ENCODE results near the gene FAM174A. TPM values are rescaled to one million over a fixed set of nuclear protein-coding genes. Genes with fewer than 3 reads are reported as not detected.
A peak's percentile ranks its signal among the peaks of the same experiment; 100 is the strongest.

The FAM174A gene
- total RNA-seq, 1 donor from 2014 or later = 35.3 TPM

DNA sequence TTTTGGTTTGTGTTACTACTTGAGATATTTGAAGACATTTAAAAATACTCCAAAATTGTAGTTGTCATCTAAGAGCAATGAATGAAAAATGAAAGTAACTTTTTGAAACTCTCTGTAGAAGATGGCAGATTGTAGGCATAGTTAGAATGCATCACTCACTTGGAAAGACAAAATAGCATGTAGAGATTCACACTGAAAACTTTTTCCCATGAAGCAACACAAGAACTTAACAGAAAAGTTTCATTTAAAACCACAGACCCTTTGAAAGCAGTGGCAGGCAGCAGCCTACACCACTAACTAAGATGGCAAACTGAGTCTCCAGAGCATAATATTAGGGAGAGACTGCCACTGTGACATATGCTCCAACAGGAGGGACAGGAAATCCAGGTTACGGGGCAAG, 18.9 kb upstream of the FAM174A start:
- DNase-seq (ENCODE audit: low read depth) (no peak), FAIRE-seq (no peak)
- Histone ChIP-seq H3K27me3 (ENCODE audit: control insufficient read depth, insufficient read depth, low read length) (no peaks in the 10 kb centered on the region), H3K4me3 (ENCODE audit: low read depth, low read length) (no peak overlapping the region), H3K36me3 (ENCODE audit: control insufficient read depth, insufficient read depth, low read length) (no peaks in the 10 kb centered on the region)
- TF ChIP-seq, protein P1, sequence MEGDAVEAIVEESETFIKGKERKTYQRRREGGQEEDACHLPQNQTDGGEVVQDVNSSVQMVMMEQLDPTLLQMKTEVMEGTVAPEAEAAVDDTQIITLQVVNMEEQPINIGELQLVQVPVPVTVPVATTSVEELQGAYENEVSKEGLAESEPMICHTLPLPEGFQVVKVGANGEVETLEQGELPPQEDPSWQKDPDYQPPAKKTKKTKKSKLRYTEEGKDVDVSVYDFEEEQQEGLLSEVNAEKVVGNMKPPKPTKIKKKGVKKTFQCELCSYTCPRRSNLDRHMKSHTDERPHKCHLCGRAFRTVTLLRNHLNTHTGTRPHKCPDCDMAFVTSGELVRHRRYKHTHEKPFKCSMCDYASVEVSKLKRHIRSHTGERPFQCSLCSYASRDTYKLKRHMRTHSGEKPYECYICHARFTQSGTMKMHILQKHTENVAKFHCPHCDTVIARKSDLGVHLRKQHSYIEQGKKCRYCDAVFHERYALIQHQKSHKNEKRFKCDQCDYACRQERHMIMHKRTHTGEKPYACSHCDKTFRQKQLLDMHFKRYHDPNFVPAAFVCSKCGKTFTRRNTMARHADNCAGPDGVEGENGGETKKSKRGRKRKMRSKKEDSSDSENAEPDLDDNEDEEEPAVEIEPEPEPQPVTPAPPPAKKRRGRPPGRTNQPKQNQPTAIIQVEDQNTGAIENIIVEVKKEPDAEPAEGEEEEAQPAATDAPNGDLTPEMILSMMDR (IDR thresholded peaks at IDR 0.05; ENCODE audit: insufficient read depth, low read length, severe bottlenecking) = no peak

DNA sequence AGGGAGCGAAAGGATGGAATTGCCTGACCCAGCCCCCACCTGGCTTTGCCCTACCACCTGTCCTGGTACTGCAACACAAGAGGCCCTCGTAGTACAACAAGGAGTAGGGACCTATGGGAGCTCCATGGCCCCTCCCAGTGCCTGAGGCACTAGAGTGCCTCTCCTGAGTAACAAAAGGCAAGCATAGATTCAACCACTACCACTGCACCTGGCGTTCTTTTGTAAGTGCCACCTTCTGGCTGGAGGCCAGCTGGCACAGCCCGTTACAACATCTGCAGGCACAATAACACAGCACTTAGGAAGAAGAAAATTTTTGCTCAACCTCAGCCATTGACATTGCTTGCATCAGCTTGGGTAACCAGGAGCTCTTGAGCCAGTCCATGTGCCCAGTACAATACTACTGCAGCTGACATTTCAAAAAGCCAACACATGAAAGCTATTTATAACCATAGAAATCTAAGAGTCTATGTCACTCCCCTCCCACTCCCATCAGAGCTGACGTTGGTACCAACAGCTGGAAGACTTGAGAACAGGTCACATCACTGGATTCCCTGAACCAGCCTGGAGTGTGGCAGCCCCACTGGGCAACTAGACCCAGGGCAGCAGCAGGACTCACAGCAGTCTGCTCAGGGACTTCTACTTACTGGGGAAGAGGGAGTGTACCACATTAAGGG, 17.7 kb upstream of the FAM174A start:
- Histone ChIP-seq H3K27me3 (ENCODE audit: control insufficient read depth, insufficient read depth, low read length) (no peaks in the 10 kb centered on the region), H3K36me3 (ENCODE audit: control insufficient read depth, insufficient read depth, low read length) (no peaks in the 10 kb centered on the region), H3K4me3 (ENCODE audit: low read depth, low read length) (no peak overlapping the region)
- TF ChIP-seq, protein P1 (IDR thresholded peaks at IDR 0.05; ENCODE audit: insufficient read depth, low read length, severe bottlenecking) = peak; percentile 43
- DNase-seq (ENCODE audit: low read depth) (peak; percentile 79), FAIRE-seq (no peak)

DNA sequence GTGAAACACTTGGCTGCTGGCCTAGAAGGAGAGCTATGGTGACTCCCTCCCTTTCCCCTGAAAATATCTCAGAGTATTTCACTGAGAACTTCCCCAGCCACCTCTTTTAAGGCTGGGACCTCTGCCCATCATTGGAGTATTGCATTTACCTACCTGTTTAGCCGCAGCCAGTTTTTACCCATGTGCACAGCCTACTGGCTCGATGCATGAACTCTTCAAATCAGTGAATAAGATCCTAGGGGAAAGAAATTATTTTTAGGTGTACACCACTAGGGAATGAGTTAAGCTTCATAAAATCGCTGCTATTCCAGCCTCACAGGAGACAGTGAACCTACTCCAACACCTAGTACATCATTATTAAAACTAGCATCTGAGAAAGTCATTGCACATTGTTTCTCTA, 16.8 kb upstream of the FAM174A start:
- H3K27me3 ChIP-seq (ENCODE audit: control insufficient read depth, insufficient read depth, low read length) = no peaks in the 10 kb centered on the region
- DNase-seq (ENCODE audit: low read depth) (no peak), FAIRE-seq (no peak)
- no peaks in the 10 kb centered on the region for H3K36me3 ChIP-seq (ENCODE audit: control insufficient read depth, insufficient read depth, low read length)
- TF ChIP-seq, protein P1 (IDR thresholded peaks at IDR 0.05; ENCODE audit: insufficient read depth, low read length, severe bottlenecking) = no peak
- no peak overlapping the region for H3K4me3 ChIP-seq (ENCODE audit: low read depth, low read length)

DNA sequence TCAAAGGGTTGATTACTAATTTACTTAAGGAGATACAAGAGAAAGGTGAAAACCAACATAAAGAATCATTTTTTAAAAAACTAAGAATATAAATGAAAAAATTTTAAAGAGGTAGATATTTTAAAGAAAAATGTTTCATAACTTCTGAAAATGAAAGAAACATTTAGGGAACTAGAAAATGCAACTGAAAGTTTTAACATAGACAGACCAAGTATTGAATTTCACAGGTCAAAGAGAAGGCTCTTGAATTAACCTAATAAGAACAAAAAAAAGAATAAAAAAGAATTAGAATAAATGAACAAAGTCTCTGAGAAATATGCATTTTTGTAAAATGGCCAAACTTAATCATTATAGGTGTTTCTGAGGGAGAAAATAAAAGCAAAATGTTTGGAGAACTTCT, 16.1 kb upstream of the FAM174A start:
- FAIRE-seq = no peak
- H3K4me3 ChIP-seq (ENCODE audit: low read depth, low read length) = no peak overlapping the region
- H3K27me3 ChIP-seq (ENCODE audit: control insufficient read depth, insufficient read depth, low read length) = no peaks in the 10 kb centered on the region
- no peaks in the 10 kb centered on the region for H3K36me3 ChIP-seq (ENCODE audit: control insufficient read depth, insufficient read depth, low read length)
- DNase-seq (ENCODE audit: low read depth) = no peak
- TF ChIP-seq, protein P1 (IDR thresholded peaks at IDR 0.05; ENCODE audit: insufficient read depth, low read length, severe bottlenecking) = no peak

DNA sequence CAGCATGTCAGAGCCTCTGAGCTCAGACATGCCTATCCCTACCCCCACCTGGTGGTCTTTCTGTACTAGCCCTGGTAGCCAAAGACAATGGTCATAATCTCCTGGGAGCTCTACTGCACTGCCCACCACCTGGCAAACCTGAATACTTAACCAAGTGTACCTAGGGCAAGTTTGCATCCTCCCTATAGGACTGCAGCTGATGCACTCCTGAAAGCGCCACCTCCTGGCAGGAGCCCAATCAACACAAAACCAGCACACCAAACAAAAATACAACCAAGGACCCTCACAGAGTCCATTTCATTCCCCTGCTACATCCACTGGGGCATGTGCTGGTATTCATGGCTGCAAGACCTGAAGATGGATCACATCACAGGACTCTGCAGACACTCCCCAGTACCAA, 14.8 kb upstream of the FAM174A start:
- no peak overlapping the region for H3K4me3 ChIP-seq (ENCODE audit: low read depth, low read length)
- FAIRE-seq = peak; percentile 7
- TF ChIP-seq, protein P1 (IDR thresholded peaks at IDR 0.05; ENCODE audit: insufficient read depth, low read length, severe bottlenecking) = peak; percentile 30
- no peaks in the 10 kb centered on the region for H3K27me3 ChIP-seq (ENCODE audit: control insufficient read depth, insufficient read depth, low read length)
- H3K36me3 ChIP-seq (ENCODE audit: control insufficient read depth, insufficient read depth, low read length) = no peaks in the 10 kb centered on the region
- no peak for DNase-seq (ENCODE audit: low read depth)

DNA sequence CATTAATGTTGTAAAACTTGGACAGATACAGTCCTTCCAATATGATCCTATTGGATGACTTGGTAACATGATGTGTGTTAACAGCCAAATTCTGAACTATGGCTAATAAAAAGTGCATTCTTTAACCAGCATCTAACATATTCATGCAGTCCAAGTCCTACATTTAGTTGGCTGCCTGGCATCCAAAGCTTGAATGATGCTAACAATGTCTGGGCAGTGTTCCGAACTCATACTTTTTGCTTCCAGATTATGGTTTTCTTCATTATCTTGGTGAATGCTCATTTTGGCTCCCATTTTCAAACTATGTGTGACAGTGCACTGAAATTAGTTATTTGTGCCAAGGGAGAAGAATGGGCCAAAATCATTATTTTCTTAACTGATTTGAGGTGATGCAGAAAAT, 2.8 kb downstream of the FAM174A start:
- Histone ChIP-seq H3K27me3 (ENCODE audit: control insufficient read depth, insufficient read depth, low read length) (no peaks in the 10 kb centered on the region), H3K4me3 (ENCODE audit: low read depth, low read length) (no peak overlapping the region), H3K36me3 (ENCODE audit: control insufficient read depth, insufficient read depth, low read length) (no peaks in the 10 kb centered on the region)
- DNase-seq (ENCODE audit: low read depth) (no peak), FAIRE-seq (no peak)
- TF ChIP-seq, protein P1 (IDR thresholded peaks at IDR 0.05; ENCODE audit: insufficient read depth, low read length, severe bottlenecking) = no peak
